Endothelial cell of umbilical vein (primary cell): ENCODE results near the gene RELCH. TPM values are rescaled to one million over a fixed set of nuclear protein-coding genes. Genes with fewer than 3 reads are reported as not detected.

Source experiments
- BruUV-seq: library from RNA; stranded (reverse); fragments of 400-500 nt; replicated peaks from 2 replicates; lab custom pipeline; 2021; lab: Mats Ljungman, UMichigan
- CTCF ChIA-PET: fragments of 300-600, 350-600 bp; sonication (Branson Sonifier 250); formaldehyde crosslinking; loops from one replicate; lab custom pipeline; 2021; ENCODE audit warnings: antibody characterized with exemption, inconsistent platforms; lab: Charles Lee
- POLR2A ChIA-PET: fragments of 300-600, 350-600 bp; sonication (Branson Sonifier 250); formaldehyde crosslinking; loops from one replicate; lab custom pipeline; 2021; ENCODE audit warnings: antibody characterized with exemption, inconsistent platforms; lab: Charles Lee
- DNase-seq: peaks from one replicate; pipeline ENCODE4 v3.0.0-alpha.2; 2011; ENCODE audit warnings: low read depth, low spot score
- FAIRE-seq: peaks from 2 replicates; lab custom pipeline; 2011; peaks lifted over from hg19 to GRCh38; lab: Jason Lieb, UNC
- H2AFZ ChIP-seq: 2 replicates; pipeline ENCODE4 v1.6.0; 2012; ENCODE audit warnings: low read depth, low read length, control low read depth, inconsistent platforms
- H3K27ac ChIP-seq: 2 replicates; pipeline ENCODE4 v1.5.1; 2011; ENCODE audit warnings: low read depth, mild to moderate bottlenecking, control low read depth, low read length, moderate library complexity; ENCODE audit not compliant: insufficient read depth
- H3K27me3 ChIP-seq, 2 experiments: 2 replicates each; pipeline versions ENCODE4 v1.6.0 to v1.6.1; 2011; ENCODE audit warnings: low read length in 2 of 2, mixed read lengths in 1 of 2; ENCODE audit not compliant: control insufficient read depth in 2 of 2, insufficient read depth in 2 of 2
- H3K36me3 ChIP-seq, 2 experiments: 2 replicates in 1 of 2; 3 replicates in 1 of 2; pipeline ENCODE4 v1.5.1; 2011; ENCODE audit warnings: low read length in 2 of 2, mild to moderate bottlenecking in 1 of 2, moderate library complexity in 1 of 2; ENCODE audit not compliant: control insufficient read depth in 2 of 2, insufficient read depth in 2 of 2; ENCODE audit errors: extremely low read depth in 1 of 2
- H3K4me1 ChIP-seq: 3 replicates; pipeline ENCODE4 v1.5.1; 2011; ENCODE audit warnings: mild to moderate bottlenecking, low read length; ENCODE audit not compliant: control insufficient read depth, insufficient read depth; ENCODE audit errors: extremely low read depth
- H3K4me2 ChIP-seq: 2 replicates; pipeline ENCODE4 v1.6.1; 2011; ENCODE audit warnings: low read length, control low read depth, mixed read lengths; ENCODE audit not compliant: insufficient read depth
- H3K4me3 ChIP-seq, 3 experiments: fragments of 200-600 bp in 1 of 3; sonication (generic), shearing (Covaris generic) in 1 of 3; replicated peaks in 1 of 3; 2 replicates each; pipeline ENCODE4 v1.5.1; 2011 to 2016; ENCODE audit warnings: control low read depth in 3 of 3, low read length in 3 of 3, mild to moderate bottlenecking in 2 of 3, inconsistent platforms in 1 of 3, low read depth in 1 of 3, moderate library complexity in 1 of 3; ENCODE audit not compliant: insufficient read depth in 1 of 3
- H3K79me2 ChIP-seq: 2 replicates; pipeline ENCODE4 v1.6.0; 2012; ENCODE audit warnings: low read length, inconsistent platforms; ENCODE audit not compliant: control insufficient read depth, insufficient read depth
- H3K9ac ChIP-seq: replicated peaks from 2 replicates; pipeline ENCODE3; 2011; ENCODE audit warnings: low read length, control low read depth; ENCODE audit not compliant: insufficient read depth; ENCODE audit errors: extremely low read depth
- H3K9me1 ChIP-seq: replicated peaks from 3 replicates; pipeline ENCODE4 v1.6.0; 2011; ENCODE audit warnings: mild to moderate bottlenecking, low read length; ENCODE audit not compliant: control insufficient read depth, insufficient read depth; ENCODE audit errors: extremely low read depth
- H3K9me3 ChIP-seq: replicated peaks from 2 replicates; pipeline ENCODE4 v1.5.1; 2012; ENCODE audit warnings: low read length, inconsistent platforms; ENCODE audit not compliant: control insufficient read depth, insufficient read depth
- H4K20me1 ChIP-seq: replicated peaks from 2 replicates; pipeline ENCODE3; 2011; ENCODE audit warnings: mild to moderate bottlenecking, low read length; ENCODE audit not compliant: control insufficient read depth, insufficient read depth; ENCODE audit errors: extremely low read depth
- EZH2 ChIP-seq: IDR thresholded peaks from 2 replicates; pipeline ENCODE4 v1.6.1; 2012; ENCODE audit warnings: borderline replicate concordance, low read depth, mild to moderate bottlenecking, moderate library complexity, low read length, inconsistent platforms; ENCODE audit not compliant: severe bottlenecking
- FOS ChIP-seq: IDR thresholded peaks from 2 replicates; pipeline ENCODE4 v1.6.1; 2011; ENCODE audit warnings: mild to moderate bottlenecking, low read length, moderate library complexity, borderline replicate concordance; ENCODE audit not compliant: insufficient read depth
- GATA2 ChIP-seq: IDR thresholded peaks from 2 replicates; pipeline ENCODE4 v1.7.0; 2011; ENCODE audit warnings: low read depth, mild to moderate bottlenecking, moderate library complexity, mixed read lengths, low read length; ENCODE audit not compliant: insufficient read length, insufficient read depth
- JUN ChIP-seq: IDR thresholded peaks from 2 replicates; pipeline ENCODE4 v1.6.1; 2011; ENCODE audit warnings: borderline replicate concordance, low read depth; ENCODE audit not compliant: insufficient read length, insufficient read depth
- MYC ChIP-seq: IDR thresholded peaks from one replicate; pipeline ENCODE4 v1.6.1; 2011; ENCODE audit warnings: mild to moderate bottlenecking, low read depth, low read length
- POLR2A ChIP-seq: IDR thresholded peaks from 2 replicates; pipeline ENCODE4 v1.6.1; 2012; ENCODE audit warnings: low read depth, mild to moderate bottlenecking, control low read depth, low read length
- POLR2AphosphoS5 ChIP-seq: IDR thresholded peaks from 2 replicates; pipeline ENCODE4 v1.6.1; 2012; ENCODE audit warnings: low read depth, mild to moderate bottlenecking, control low read depth, low read length, moderate library complexity; ENCODE audit not compliant: insufficient read depth
- dilution Hi-C: fragments of 300-500 bp; cut with MboI; formaldehyde crosslinking; loops from one replicate; pipeline ENCODE4 v1.15.0; 2019; ENCODE audit warnings: low sequenced_read_pairs; ENCODE audit not compliant: extremely low pct_ligation_motif_present
- intact Hi-C: fragments of 100-400 bp; cut with micrococcal nuclease; formaldehyde crosslinking; loops from one replicate; pipeline ENCODE4 v1.10.0; 2022
- polyA plus RNA-seq, 4 experiments: library from polyadenylated mRNA; depleted of rRNA in 3 of 4; stranded (reverse) in 3 of 4; unstranded in 1 of 4; fragments of >200 nt; gene quantifications; 2 replicates each; pipeline versions ENCODE4 v1.2.1 to v1.2.3, GENCODE V29; 2011 to 2012; ENCODE audit warnings: missing spikeins in 1 of 4
- total RNA-seq: library from RNA; stranded (reverse); gene quantifications from 2 replicates; pipeline ENCODE4 v1.2.3, GENCODE V29; 2021
- TF ChIP-seq, protein P1 (sequence below), 2 donors: IDR thresholded peaks; 1 replicate in 1 of 2; 2 replicates in 1 of 2; pipeline ENCODE4 v1.5.1; 2011; ENCODE audit warnings: low read length in 2 of 2, mild to moderate bottlenecking in 2 of 2, moderate library complexity in 2 of 2, control low read depth in 1 of 2, inconsistent platforms in 1 of 2, low read depth in 1 of 2; ENCODE audit not compliant: insufficient read depth in 1 of 2; ENCODE audit errors: extremely low read depth in 1 of 2
- TF ChIP-seq, protein P2 (sequence below): IDR thresholded peaks from 2 replicates; pipeline ENCODE4 v1.6.1; 2011; ENCODE audit not compliant: insufficient read depth, insufficient read length

The RELCH gene
- total and polyA plus RNA-seq, 2 donors (not counting 3 experiments of a cell fraction or from before 2014, with no cell fraction given) = 6.6 to 25.2 TPM

- Histone ChIP-seq H3K27ac (no peak overlapping the region), H3K79me2 (no peaks in the 10 kb centered on the region), H4K20me1 (no peaks in the 10 kb centered on the region), H3K4me1 (peaks cover 50% of the 10 kb centered on the region), H3K36me3 (no peaks in the 10 kb centered on the region), H3K9me3 (no peaks in the 10 kb centered on the region), H3K4me3 (no peak overlapping the region), H3K27me3 (no peaks in the 10 kb centered on the region), H3K9me1 (no peaks in the 10 kb centered on the region), H3K9ac (no peak overlapping the region), H3K4me2 (no peak overlapping the region), H2AFZ (no peak overlapping the region)
- TF ChIP-seq GATA2 = no peak
- no peak for TF ChIP-seq EZH2
- no peak for TF ChIP-seq FOS
- TF ChIP-seq JUN = no peak
- TF ChIP-seq, protein P1, sequence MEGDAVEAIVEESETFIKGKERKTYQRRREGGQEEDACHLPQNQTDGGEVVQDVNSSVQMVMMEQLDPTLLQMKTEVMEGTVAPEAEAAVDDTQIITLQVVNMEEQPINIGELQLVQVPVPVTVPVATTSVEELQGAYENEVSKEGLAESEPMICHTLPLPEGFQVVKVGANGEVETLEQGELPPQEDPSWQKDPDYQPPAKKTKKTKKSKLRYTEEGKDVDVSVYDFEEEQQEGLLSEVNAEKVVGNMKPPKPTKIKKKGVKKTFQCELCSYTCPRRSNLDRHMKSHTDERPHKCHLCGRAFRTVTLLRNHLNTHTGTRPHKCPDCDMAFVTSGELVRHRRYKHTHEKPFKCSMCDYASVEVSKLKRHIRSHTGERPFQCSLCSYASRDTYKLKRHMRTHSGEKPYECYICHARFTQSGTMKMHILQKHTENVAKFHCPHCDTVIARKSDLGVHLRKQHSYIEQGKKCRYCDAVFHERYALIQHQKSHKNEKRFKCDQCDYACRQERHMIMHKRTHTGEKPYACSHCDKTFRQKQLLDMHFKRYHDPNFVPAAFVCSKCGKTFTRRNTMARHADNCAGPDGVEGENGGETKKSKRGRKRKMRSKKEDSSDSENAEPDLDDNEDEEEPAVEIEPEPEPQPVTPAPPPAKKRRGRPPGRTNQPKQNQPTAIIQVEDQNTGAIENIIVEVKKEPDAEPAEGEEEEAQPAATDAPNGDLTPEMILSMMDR (IDR thresholded peaks at IDR 0.05; ENCODE audit: extremely low read depth in 1 of 2, insufficient read depth in 1 of 2, low read depth in 1 of 2, low read length in 2 of 2) = no peak
- TF ChIP-seq POLR2AphosphoS5 = no peak
- no peak for TF ChIP-seq MYC
- TF ChIP-seq, protein P2, sequence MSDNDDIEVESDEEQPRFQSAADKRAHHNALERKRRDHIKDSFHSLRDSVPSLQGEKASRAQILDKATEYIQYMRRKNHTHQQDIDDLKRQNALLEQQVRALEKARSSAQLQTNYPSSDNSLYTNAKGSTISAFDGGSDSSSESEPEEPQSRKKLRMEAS = no peak
- TF ChIP-seq POLR2A = no peak
- ChIA-PET POLR2A (no interaction called here), CTCF (no interaction called here)
- no TSS peak for BruUV-seq
- dilution Hi-C loops (no loop called here), intact Hi-C loops (loop anchor here (10.0 kb wide), 1 partner anchor 733 kb away; no protein-coding TSS in a partner anchor)
- DNase-seq = no peak
- no peak for FAIRE-seq
Observed at GRCh38 chr18:62337336-62337735, 150.3 kb downstream of the RELCH start.
